Left cardiac atrium (tissue), 4 donors: ENCODE results near the gene PRKN. TPM values are rescaled to one million over a fixed set of nuclear protein-coding genes. Genes with fewer than 3 reads are reported as not detected.
"Not testable (repeated sequence)": the region's sequence is repeated elsewhere in the genome, so short reads cannot be mapped to it uniquely, and the experiment has no call there.

Experiments
- ATAC-seq, 2 donors: fragments of 200-7000 bp; cut with Tn5 transposase; one replicate each; pipeline ENCODE4 v1.9.1; 2020; ENCODE audit warnings: mild to moderate bottlenecking in 2 of 2, moderate library complexity in 2 of 2
- DNase-seq: peaks from one replicate; pipeline ENCODE4 v3.0.0-alpha.2; 2020
- intact Hi-C, 2 donors: fragments of 100-400 bp; cut with DNase I; formaldehyde crosslinking; loops; one replicate each; pipeline versions ENCODE4 v1.14.1 to v1.15.1; 2022 to 2023
- total RNA-seq, 2 donors: library from RNA; stranded (reverse); fragmentation: NEBNext Ultra II Directional; extraction: Animal tissue kit (Norgen Biotek cat#: 25700); gene quantifications; one replicate each; pipeline ENCODE4 v1.2.1, GENCODE V29; 2021
- donor health status: DM: no; HTN: yes; CAD: no.
- donor health status: DM: no; HTN: yes; CAD: no; lungs with severe emphysema.
- donor health status: DM: yes; HTN: yes; CAD: no.
- donor health status: Dilated cardiomyopathy.

PRKN gene
- total RNA-seq, 2 donors from 2014 or later = 13.8 to 22.2 TPM

- intact Hi-C loops = no loop called here
- ATAC-seq (no peak), DNase-seq (no peak)
These were observed 146.9 kb downstream of the PRKN start for GRCh38 chr6:162580619-162581018.

GRCh38 chr6:162576016-162576415 lies 151.6 kb downstream of the PRKN start:
- intact Hi-C loops = no loop called here
- DNase-seq = no peak
- no peak for ATAC-seq

GRCh38 chr6:162572240-162572639 lies 155.3 kb downstream of the PRKN start:
- DNase-seq = no peak
- ATAC-seq = no peak
- intact Hi-C loops = no loop called here

GRCh38 chr6:162568266-162568665 lies 159.3 kb downstream of the PRKN start:
- intact Hi-C loops = no loop called here
- no peak for DNase-seq
- ATAC-seq = no peak

- DNase-seq (no peak), ATAC-seq (no peak)
- intact Hi-C loops = no loop called here
These were observed 165.5 kb downstream of the PRKN start for GRCh38 chr6:162562041-162562440.

- DNase-seq (no peak), ATAC-seq (no peak)
- intact Hi-C loops = no loop called here
These were observed 166.7 kb downstream of the PRKN start for GRCh38 chr6:162560891-162561290.

- no peak for DNase-seq
- intact Hi-C loops = no loop called here
- ATAC-seq = no peak
These were observed 173.0 kb downstream of the PRKN start for GRCh38 chr6:162554531-162554930.

GRCh38 chr6:162546905-162547304 lies 180.7 kb downstream of the PRKN start:
- intact Hi-C loops = no loop called here
- no peak for ATAC-seq
- no peak for DNase-seq

GRCh38 chr6:162543221-162543620 lies 184.3 kb downstream of the PRKN start:
- intact Hi-C loops = no loop called here
- no peak for DNase-seq
- no peak for ATAC-seq

- DNase-seq (no peak), ATAC-seq (peak in 1 of 2 donors; percentile 59)
- intact Hi-C loops = no loop called here
These were observed 186.5 kb downstream of the PRKN start for GRCh38 chr6:162541019-162541601.

- intact Hi-C loops = no loop called here
- ATAC-seq (no peak), DNase-seq (no peak)
These were observed 188.2 kb downstream of the PRKN start for GRCh38 chr6:162539321-162539720.

GRCh38 chr6:162538643-162539064 lies 188.9 kb downstream of the PRKN start:
- DNase-seq (peak; percentile 79), ATAC-seq (peak; percentile 79 to 91)
- intact Hi-C loops = no loop called here

GRCh38 chr6:162533009-162533400 lies 194.6 kb downstream of the PRKN start:
- intact Hi-C loops = no loop called here
- no peak for ATAC-seq
- no peak for DNase-seq

- DNase-seq (no peak), ATAC-seq (no peak)
- intact Hi-C loops = no loop called here
These were observed 195.1 kb downstream of the PRKN start for GRCh38 chr6:162532283-162533008.

GRCh38 chr6:162531391-162531790 lies 196.2 kb downstream of the PRKN start:
- intact Hi-C loops, DNase-seq, ATAC-seq: not testable (repeated sequence)

GRCh38 chr6:162528538-162528937 lies 199.0 kb downstream of the PRKN start:
- intact Hi-C loops = no loop called here

GRCh38 chr6:162526960-162527359 lies 200.6 kb downstream of the PRKN start:
- DNase-seq (no peak), ATAC-seq (no peak)
- intact Hi-C loops = no loop called here

More at GRCh38 chr6:162528538-162528937, 199.0 kb downstream of the PRKN start:
- ATAC-seq = no peak
- DNase-seq = no peak

- no peak for DNase-seq
- intact Hi-C loops = no loop called here
These were observed 202.4 kb downstream of the PRKN start for GRCh38 chr6:162525181-162525580.

GRCh38 chr6:162512744-162513143 lies 214.8 kb downstream of the PRKN start:
- DNase-seq (no peak), ATAC-seq (no peak)
- intact Hi-C loops = no loop called here

More at GRCh38 chr6:162525181-162525580, 202.4 kb downstream of the PRKN start:
- no peak for ATAC-seq

GRCh38 chr6:162497389-162497788 lies 230.2 kb downstream of the PRKN start:
- intact Hi-C loops = no loop called here
- DNase-seq (no peak), ATAC-seq (no peak)

- ATAC-seq (no peak), DNase-seq (no peak)
- intact Hi-C loops = no loop called here
These were observed 233.6 kb downstream of the PRKN start for GRCh38 chr6:162493917-162494316.
